ENCODE measurements around the gene PKN1. TPM values are rescaled to one million over a fixed set of nuclear protein-coding genes. Genes with fewer than 3 reads are reported as not detected.

The PKN1 gene
- total and polyA plus RNA-seq, 10 of the 15 experiments (the other 5 are each of a cell fraction or from before 2014, with no cell fraction given) = 1.0 to 189 (median 52.7) TPM

DNA sequence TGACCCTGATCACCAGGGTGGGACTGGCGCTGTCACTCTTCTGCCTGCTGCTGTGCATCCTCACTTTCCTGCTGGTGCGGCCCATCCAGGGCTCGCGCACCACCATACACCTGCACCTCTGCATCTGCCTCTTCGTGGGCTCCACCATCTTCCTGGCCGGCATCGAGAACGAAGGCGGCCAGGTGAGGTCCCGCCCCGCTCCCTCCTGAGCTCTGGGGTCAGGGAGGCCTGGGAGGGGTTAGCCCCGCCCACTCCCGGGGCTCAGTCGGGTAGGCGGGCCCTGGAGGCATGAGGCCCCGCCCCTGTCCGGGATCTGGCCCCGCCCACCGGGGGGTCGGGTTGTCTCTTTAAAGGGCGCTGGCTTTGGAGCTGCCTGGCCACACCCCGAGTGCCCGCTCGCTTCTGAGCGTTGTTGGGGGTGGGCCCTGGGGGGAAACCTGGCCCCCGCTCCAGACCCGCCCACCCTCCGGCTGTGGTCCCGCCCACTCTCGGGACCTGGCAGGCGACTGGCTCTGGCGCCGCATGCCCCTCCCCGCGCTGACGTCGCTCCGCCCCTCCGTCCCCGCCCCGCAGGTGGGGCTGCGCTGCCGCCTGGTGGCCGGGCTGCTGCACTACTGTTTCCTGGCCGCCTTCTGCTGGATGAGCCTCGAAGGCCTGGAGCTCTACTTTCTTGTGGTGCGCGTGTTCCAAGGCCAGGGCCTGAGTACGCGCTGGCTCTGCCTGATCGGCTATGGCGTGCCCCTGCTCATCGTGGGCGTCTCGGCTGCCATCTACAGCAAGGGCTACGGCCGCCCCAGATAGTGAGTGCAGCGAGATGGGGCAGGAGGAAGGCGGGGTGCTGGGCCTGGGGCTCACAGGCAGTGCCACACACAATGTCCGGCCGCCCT is 27.1 kb upstream of the PKN1 start (continued):
- TF ChIP-seq POLR2A (IDR thresholded peaks at IDR 0.05; ENCODE audit: low read depth, low read length) (peak; percentile 57), GABPA (IDR thresholded peaks at IDR 0.05; ENCODE audit: low read depth) (no peak), CREB1 (IDR thresholded peaks at IDR 0.05; ENCODE audit: low read depth) (peak; percentile 78), SP1 (IDR thresholded peaks at IDR 0.05; ENCODE audit: low read depth, low read length) (peak; percentile 64), WRNIP1 (IDR thresholded peaks at IDR 0.05; ENCODE audit: borderline replicate concordance, low read depth, low read length) (no peak), ZSCAN29 (IDR thresholded peaks at IDR 0.05) (no peak), SMC3 (IDR thresholded peaks at IDR 0.05; ENCODE audit: borderline replicate concordance, low read length) (peak; percentile 72), ZNF687 (IDR thresholded peaks at IDR 0.05) (peak; percentile 45; the same call in 1 of the 2 replicates), TBL1XR1 (IDR thresholded peaks at IDR 0.05; ENCODE audit: low read depth, low read length) (no peak), ATF3 (IDR thresholded peaks at IDR 0.05; ENCODE audit: borderline replicate concordance, extremely low read depth, low read depth, low read length) (no peak), TCF3 (IDR thresholded peaks at IDR 0.05; ENCODE audit: borderline replicate concordance, insufficient read depth, low read depth, low read length) (0 out of 2 replicates have a peak, but pooled peaks have one; percentile 58), RELA (IDR thresholded peaks at IDR 0.05; ENCODE audit: borderline replicate concordance, partially characterized antibody) (no peak), ZNF207 (IDR thresholded peaks at IDR 0.05; ENCODE audit: borderline replicate concordance) (no peak), TCF12 (IDR thresholded peaks at IDR 0.05; ENCODE audit: low read depth, low read length) (0 out of 2 replicates have a peak, but pooled peaks have one; percentile 47), CBFB (IDR thresholded peaks at IDR 0.05; ENCODE audit: low read depth) (no peak)
- TF ChIP-seq, protein P1, sequence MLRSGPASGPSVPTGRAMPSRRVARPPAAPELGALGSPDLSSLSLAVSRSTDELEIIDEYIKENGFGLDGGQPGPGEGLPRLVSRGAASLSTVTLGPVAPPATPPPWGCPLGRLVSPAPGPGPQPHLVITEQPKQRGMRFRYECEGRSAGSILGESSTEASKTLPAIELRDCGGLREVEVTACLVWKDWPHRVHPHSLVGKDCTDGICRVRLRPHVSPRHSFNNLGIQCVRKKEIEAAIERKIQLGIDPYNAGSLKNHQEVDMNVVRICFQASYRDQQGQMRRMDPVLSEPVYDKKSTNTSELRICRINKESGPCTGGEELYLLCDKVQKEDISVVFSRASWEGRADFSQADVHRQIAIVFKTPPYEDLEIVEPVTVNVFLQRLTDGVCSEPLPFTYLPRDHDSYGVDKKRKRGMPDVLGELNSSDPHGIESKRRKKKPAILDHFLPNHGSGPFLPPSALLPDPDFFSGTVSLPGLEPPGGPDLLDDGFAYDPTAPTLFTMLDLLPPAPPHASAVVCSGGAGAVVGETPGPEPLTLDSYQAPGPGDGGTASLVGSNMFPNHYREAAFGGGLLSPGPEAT (IDR thresholded peaks at IDR 0.05; ENCODE audit: low read depth) = no peak
- TF ChIP-seq, protein P2, sequence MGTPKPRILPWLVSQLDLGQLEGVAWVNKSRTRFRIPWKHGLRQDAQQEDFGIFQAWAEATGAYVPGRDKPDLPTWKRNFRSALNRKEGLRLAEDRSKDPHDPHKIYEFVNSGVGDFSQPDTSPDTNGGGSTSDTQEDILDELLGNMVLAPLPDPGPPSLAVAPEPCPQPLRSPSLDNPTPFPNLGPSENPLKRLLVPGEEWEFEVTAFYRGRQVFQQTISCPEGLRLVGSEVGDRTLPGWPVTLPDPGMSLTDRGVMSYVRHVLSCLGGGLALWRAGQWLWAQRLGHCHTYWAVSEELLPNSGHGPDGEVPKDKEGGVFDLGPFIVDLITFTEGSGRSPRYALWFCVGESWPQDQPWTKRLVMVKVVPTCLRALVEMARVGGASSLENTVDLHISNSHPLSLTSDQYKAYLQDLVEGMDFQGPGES (IDR thresholded peaks at IDR 0.05) = no peak

All from GM12878 (cell line).